Measurements from ENCODE around the gene ADRA2C. TPM values are rescaled to one million over a fixed set of nuclear protein-coding genes. Genes with fewer than 3 reads are reported as not detected.

The ADRA2C gene
- total and polyA plus RNA-seq, 8 donors: 1.1 to 6.8 (median 3.0) TPM

- no peaks in the 10 kb centered on the region for H3K9me3 ChIP-seq
- DNase-seq (peak in 3 of 6 donors; percentile 8 to 35 (median 34)), ATAC-seq (no peak), FAIRE-seq (no peak)
- H3K27me3 ChIP-seq: no peaks in the 10 kb centered on the region
- WGBS, 2 donors: 64 to 67% methylated on average over 20 of the region's 20 CpGs
- H3K36me3 ChIP-seq: no peaks in the 10 kb centered on the region
- no peak overlapping the region for H3K4me3 ChIP-seq
- TF ChIP-seq, protein P1, sequence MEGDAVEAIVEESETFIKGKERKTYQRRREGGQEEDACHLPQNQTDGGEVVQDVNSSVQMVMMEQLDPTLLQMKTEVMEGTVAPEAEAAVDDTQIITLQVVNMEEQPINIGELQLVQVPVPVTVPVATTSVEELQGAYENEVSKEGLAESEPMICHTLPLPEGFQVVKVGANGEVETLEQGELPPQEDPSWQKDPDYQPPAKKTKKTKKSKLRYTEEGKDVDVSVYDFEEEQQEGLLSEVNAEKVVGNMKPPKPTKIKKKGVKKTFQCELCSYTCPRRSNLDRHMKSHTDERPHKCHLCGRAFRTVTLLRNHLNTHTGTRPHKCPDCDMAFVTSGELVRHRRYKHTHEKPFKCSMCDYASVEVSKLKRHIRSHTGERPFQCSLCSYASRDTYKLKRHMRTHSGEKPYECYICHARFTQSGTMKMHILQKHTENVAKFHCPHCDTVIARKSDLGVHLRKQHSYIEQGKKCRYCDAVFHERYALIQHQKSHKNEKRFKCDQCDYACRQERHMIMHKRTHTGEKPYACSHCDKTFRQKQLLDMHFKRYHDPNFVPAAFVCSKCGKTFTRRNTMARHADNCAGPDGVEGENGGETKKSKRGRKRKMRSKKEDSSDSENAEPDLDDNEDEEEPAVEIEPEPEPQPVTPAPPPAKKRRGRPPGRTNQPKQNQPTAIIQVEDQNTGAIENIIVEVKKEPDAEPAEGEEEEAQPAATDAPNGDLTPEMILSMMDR (IDR thresholded peaks at IDR 0.05): no peak
- H3K27ac ChIP-seq: no peak overlapping the region
- no peaks in the 10 kb centered on the region for H3K4me1 ChIP-seq
- intact Hi-C loops (cut with DNase I): no loop called here
These were observed 44.8 kb downstream of the ADRA2C start for GRCh38 chr4:3810796-3811485.

GRCh38 chr4:3811621-3812020 lies 45.4 kb downstream of the ADRA2C start:
- ATAC-seq (no peak), DNase-seq (peak in 3 of 6 donors; percentile 12 to 49 (median 38)), FAIRE-seq (no peak)
- Histone ChIP-seq H3K4me3 (no peak overlapping the region), H3K4me1 (no peaks in the 10 kb centered on the region), H3K27ac (no peak overlapping the region), H3K36me3 (no peaks in the 10 kb centered on the region), H3K27me3 (no peaks in the 10 kb centered on the region), H3K9me3 (no peaks in the 10 kb centered on the region)
- 71 to 73% methylated on average over 6 of the region's 6 CpGs for WGBS, 2 donors
- TF ChIP-seq, protein P1 (IDR thresholded peaks at IDR 0.05): no peak
- intact Hi-C loops (cut with DNase I): no loop called here

- no peak for ATAC-seq
- WGBS, 2 donors: 69 to 80% methylated on average over 19 of the region's 19 CpGs
- no peaks in the 10 kb centered on the region for H3K27me3 ChIP-seq
- no peaks in the 10 kb centered on the region for H3K9me3 ChIP-seq
- TF ChIP-seq, protein P1 (IDR thresholded peaks at IDR 0.05): no peak
- H3K36me3 ChIP-seq: no peaks in the 10 kb centered on the region
- intact Hi-C loops (cut with DNase I): no loop called here
- H3K4me3 ChIP-seq: no peak overlapping the region
- no peak overlapping the region for H3K27ac ChIP-seq
- DNase-seq: peak in 3 of 6 donors; percentile 11 to 43 (median 42)
- no peak for FAIRE-seq
- no peaks in the 10 kb centered on the region for H3K4me1 ChIP-seq
These were observed 46.2 kb downstream of the ADRA2C start for GRCh38 chr4:3812211-3812934.

GRCh38 chr4:3813151-3814052 lies 47.2 kb downstream of the ADRA2C start:
- FAIRE-seq (no peak), DNase-seq (peak in 2 of 6 donors; percentile 4 to 32), ATAC-seq (no peak)
- no peak overlapping the region for H3K27ac ChIP-seq
- H3K9me3 ChIP-seq: no peaks in the 10 kb centered on the region
- H3K27me3 ChIP-seq: no peaks in the 10 kb centered on the region
- H3K4me1 ChIP-seq: no peaks in the 10 kb centered on the region
- WGBS, 2 donors: 70 to 76% methylated on average over 29 of the region's 29 CpGs
- no peaks in the 10 kb centered on the region for H3K36me3 ChIP-seq
- H3K4me3 ChIP-seq: no peak overlapping the region
- intact Hi-C loops (cut with DNase I): no loop called here
- TF ChIP-seq, protein P1 (IDR thresholded peaks at IDR 0.05): no peak

Data from pancreas (tissue), 10 donors.